K562 (cell line): Measurements from ENCODE around the gene RPL10A. TPM values are rescaled to one million over a fixed set of nuclear protein-coding genes. Genes with fewer than 3 reads are reported as not detected.

Experiments
- CBX5 ChIP-seq: IDR thresholded peaks from 2 replicates; pipeline ENCODE4 v1.6.1; 2014; ENCODE audit warnings: low read depth, borderline replicate concordance
- DIDO1 ChIP-seq: fragments of 450-650 bp; IDR thresholded peaks from 2 replicates; pipeline ENCODE4 v1.6.1; 2016; ENCODE audit warnings: low read depth, missing biosample characterization, missing genetic modification characterization
- E2F5 ChIP-seq: sonication (generic); formaldehyde crosslinking; IDR thresholded peaks from 2 replicates; pipeline ENCODE4 v1.8.0; 2022; ENCODE audit warnings: mild to moderate bottlenecking, missing genetic modification reagents
- HES1 ChIP-seq: fragments of 450-650 bp; IDR thresholded peaks from 2 replicates; pipeline ENCODE4 v1.6.1; 2016; ENCODE audit warnings: low read depth, mild to moderate bottlenecking, moderate library complexity
- NFIC ChIP-seq: fragments of 450-650 bp; IDR thresholded peaks from 2 replicates; pipeline ENCODE4 v1.6.1; 2017; ENCODE audit warnings: mild to moderate bottlenecking, inconsistent platforms
- NONO ChIP-seq, 2 experiments: fragments of 200-400 bp in 1 of 2; fragments of 450-650 bp in 1 of 2; formaldehyde crosslinking in 1 of 2; IDR thresholded peaks; 2 replicates each; pipeline ENCODE4 v1.6.1; 2017; ENCODE audit warnings: low read depth in 2 of 2, mild to moderate bottlenecking in 2 of 2, moderate library complexity in 2 of 2, low read length in 1 of 2
- POLR3A ChIP-seq: IDR thresholded peaks from 2 replicates; pipeline ENCODE4 v1.6.1; 2011; ENCODE audit warnings: borderline replicate concordance, mild to moderate bottlenecking, moderate library complexity; ENCODE audit not compliant: insufficient read length, insufficient read depth; ENCODE audit errors: extremely low read depth
- PRDM10 ChIP-seq: fragments of 450-650 bp; IDR thresholded peaks from 2 replicates; pipeline ENCODE4 v1.6.1; 2018; ENCODE audit not compliant: partially characterized antibody
- SLC30A9 ChIP-seq: fragments of 250-450 bp; sonication (Bioruptor Pico); IDR thresholded peaks from 2 replicates; pipeline ENCODE4 v1.8.0; 2022; ENCODE audit warnings: mild to moderate bottlenecking, moderate library complexity
- SOX6 ChIP-seq: fragments of 450-650 bp; IDR thresholded peaks from 2 replicates; pipeline ENCODE4 v1.6.1; 2014; ENCODE audit warnings: mild to moderate bottlenecking
- STAT6 ChIP-seq: sonication (generic); formaldehyde crosslinking; IDR thresholded peaks from 2 replicates; pipeline ENCODE4 v1.8.1; 2023; ENCODE audit warnings: mild to moderate bottlenecking, missing genetic modification reagents
- TFAP4 ChIP-seq: sonication (generic); formaldehyde crosslinking; IDR thresholded peaks from 2 replicates; pipeline ENCODE4 v1.8.0; 2022; ENCODE audit warnings: missing genetic modification reagents, mild to moderate bottlenecking, moderate library complexity, borderline replicate concordance
- ZBTB5 ChIP-seq: fragments of 450-650 bp; IDR thresholded peaks from 2 replicates; pipeline ENCODE4 v1.6.1; 2017; ENCODE audit warnings: antibody characterized with exemption
- ZNF699 ChIP-seq: fragments of 250-450 bp; sonication (Bioruptor Pico); IDR thresholded peaks from 2 replicates; pipeline ENCODE4 v1.8.0; 2021; ENCODE audit warnings: mild to moderate bottlenecking, moderate library complexity; ENCODE audit not compliant: insufficient replicate concordance
- polyA plus RNA-seq, 8 experiments: library from polyadenylated mRNA; depleted of rRNA in 4 of 8; stranded (reverse) in 5 of 8; unstranded in 3 of 8; fragments of >200 nt; fragmentation: Nextera tagmentation in 2 of 8; fragmentation: Illumina TruSeq in 1 of 8; extraction: Ambion mirVana in 2 of 8; extraction: Trizol in 1 of 8; gene quantifications; 2 replicates each; pipeline versions ENCODE4 v1.2.1 to v1.2.3, GENCODE V29; 2011 to 2014; ENCODE audit warnings: inconsistent platforms in 1 of 8, missing spikeins in 1 of 8
- total RNA-seq, 7 experiments: library from RNA; depleted of rRNA in 6 of 7; stranded (reverse); fragments of >200 nt in 6 of 7; fragmentation: Illumina TruSeq in 2 of 7; extraction: Trizol in 2 of 7; gene quantifications; 2 replicates each; pipeline versions ENCODE4 v1.2.1 to v1.2.3, GENCODE V29; 2011 to 2021; ENCODE audit warnings: low replicate concordance in 1 of 7

Gene RPL10A
- total and polyA plus RNA-seq, 9 of the 15 experiments (the other 6 are each of a cell fraction or from before 2014, with no cell fraction given), result 1,589 to 3,237 (median 2,116) TPM

- TF ChIP-seq PRDM10 (peak; percentile 55), TFAP4 (no peak), SLC30A9 (CRISPR knock-in tag) (no peak), HES1 (no peak), STAT6 (CRISPR knock-in tag) (0 out of 2 replicates have a peak, but pooled peaks have one; percentile 80), SOX6 (no peak), NONO (IDR thresholded peaks at IDR 0.05; ENCODE audit: low read depth in 2 of 2, low read length in 1 of 2) (no peak), ZNF699 (CRISPR knock-in tag) (no peak), DIDO1 (no peak), E2F5 (CRISPR knock-in tag) (no peak), ZBTB5 (no peak), CBX5 (no peak), NFIC (peak; percentile 90), POLR3A (no peak)
Observed at GRCh38 chr6:35451354-35452182, 16.6 kb upstream of the RPL10A start (continued).
